GM19463 (cell line): ENCODE results near the gene GRIN3A.

Experiments
- ATAC-seq: cut with Tn5 transposase; IDR thresholded peaks from one replicate; pipeline ENCODE4 v1.9.1; 2021; ENCODE audit warnings: mild to moderate bottlenecking, moderate library complexity; ENCODE audit not compliant: unreplicated experiment

GRIN3A gene

DNA sequence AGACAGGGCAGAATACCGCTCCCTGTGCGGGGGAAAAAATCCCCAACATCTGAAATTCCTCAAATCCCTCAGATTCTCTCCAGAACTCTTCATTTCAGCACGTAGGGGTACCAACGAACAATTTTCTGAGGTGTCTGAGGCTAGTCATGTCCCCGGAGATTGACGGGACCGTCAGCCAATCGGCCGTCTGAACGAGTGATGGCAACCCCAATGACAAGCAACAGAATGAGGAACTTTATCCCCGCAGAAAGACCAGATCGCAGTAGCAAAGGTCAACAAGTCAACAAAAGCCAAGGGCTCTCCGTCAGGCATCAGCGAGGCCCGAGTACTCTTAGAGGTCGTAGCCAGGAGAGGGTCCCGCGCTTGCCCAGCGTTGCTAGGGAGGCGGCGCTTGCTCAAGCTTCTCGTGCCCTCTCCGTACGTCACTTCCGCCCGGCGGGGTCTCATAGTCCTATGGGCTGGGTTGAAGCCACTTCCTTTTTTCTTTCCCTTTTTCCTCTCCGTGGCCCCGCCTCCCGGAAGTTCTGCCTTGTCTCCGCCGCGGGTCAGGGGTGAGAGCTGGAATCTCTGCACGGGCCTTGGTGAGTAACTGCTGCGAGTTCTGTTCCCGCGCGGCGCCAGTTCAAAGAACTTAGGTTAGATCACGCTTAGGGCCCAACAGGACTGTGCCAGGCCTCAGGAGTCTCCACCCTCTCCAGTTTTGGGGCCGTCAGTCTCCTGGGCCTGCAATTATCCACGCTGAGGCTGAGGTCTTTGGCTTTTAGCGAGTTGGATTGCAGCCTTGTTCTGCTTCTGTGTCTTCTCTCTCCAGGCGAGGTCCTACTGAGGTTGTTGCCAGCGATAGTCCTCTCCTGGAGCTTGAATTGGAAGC, 204.9 kb downstream of the GRIN3A start, which contains the start of gene RNF20:
TSS of gene RNF20 (plus strand) at position 520 of the 871 bp plus-strand sequence. CDS start 1,571 bp downstream, outside the sequence.
- peak; percentile 96 for ATAC-seq

DNA sequence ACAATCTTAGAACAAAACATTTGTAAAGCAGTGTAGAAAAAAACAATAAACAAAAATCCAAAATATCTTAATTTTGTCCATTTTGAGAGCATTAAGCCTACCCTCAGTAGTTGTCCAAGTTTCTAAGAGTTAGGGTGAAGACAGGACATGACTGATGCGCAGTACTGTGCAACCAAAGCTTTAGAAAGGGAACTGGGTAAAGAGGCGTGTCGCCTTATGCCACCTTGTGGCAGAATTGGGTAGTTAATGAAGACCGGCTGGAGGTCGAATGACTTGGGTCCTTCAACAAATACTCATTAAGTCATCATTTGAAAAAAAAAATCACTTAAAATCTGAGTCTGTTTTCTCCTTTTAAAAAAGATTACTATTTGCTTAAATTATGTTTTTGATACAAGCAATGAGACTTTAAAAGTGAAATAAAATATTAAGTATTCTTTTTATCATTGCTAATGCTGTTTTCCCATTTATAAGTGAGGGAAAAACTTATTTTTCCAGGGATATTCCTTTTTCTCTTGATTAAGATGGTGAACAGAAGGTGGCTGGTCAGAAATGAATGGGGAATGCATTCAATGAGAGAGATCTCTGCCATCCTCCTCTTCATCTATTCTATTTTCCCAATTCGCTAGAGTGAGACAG, 208.3 kb downstream of the GRIN3A start:
- ATAC-seq, result peak; percentile 33

DNA sequence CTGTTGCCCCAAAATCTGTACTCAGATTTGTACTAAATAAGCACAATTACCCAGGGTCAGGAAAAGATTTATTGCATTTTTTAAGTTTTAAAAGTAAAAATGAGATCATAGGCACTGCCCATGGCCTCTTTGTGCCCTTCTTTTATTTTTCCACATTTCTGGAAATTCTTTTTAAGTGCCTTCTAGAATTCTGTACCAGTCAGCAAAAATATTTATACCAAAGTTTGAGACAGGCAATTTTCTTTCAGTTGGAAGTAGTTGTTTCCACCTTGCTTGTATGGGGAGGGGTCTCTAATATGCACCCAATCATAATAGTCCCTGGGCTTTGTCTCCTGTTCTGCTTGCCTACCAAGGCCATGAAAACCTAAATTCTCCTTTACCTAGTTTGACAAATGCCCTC, 210.4 kb downstream of the GRIN3A start:
- ATAC-seq, result no peak

DNA sequence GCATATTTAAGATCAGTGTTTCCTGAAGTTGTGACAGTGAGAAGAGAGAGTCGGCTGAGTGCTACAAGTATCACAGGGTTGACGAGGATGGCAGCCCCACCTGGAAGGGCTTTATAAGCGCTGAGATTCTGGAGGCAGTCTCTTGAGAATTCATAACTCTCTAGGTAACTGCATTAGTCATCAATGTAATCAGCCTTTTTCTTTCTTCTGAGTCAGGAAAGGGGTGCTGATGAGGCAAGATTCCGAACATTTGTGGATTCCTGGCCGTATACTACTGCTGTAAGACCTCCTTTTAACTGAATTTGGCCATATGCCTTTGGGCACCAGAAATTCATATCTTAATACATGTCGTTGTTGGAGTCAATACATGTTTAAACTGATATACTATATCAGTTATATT, 211.4 kb downstream of the GRIN3A start:
- ATAC-seq, result no peak

DNA sequence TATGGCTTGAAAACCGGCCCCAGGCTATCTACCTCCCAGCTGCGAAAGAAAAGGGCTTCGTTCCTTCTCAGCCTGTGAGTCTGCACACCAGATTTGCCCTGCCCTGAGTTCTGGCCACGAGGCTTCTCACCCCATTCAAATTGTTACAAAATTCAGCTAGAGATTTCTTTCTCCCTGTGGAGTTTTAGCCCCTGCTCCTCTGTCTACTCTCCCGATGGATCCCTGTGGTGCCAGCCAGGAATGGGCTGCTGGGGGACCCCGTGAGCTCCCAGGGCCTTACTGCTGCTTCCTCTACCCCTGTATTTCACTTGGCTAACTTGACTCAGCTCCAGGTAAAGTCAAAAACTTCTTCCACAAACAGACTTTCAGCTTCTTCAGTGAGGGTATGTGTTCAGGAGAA, 214.1 kb downstream of the GRIN3A start:
- ATAC-seq, result no peak
